Cortex of kidney (tissue), 1 donor: ENCODE data around the gene SLC10A6.

ENCODE experiments used
- DNase-seq: peaks from one replicate; lab custom pipeline; 2025; lab: John Stamatoyannopoulos, UW

The SLC10A6 gene

DNA sequence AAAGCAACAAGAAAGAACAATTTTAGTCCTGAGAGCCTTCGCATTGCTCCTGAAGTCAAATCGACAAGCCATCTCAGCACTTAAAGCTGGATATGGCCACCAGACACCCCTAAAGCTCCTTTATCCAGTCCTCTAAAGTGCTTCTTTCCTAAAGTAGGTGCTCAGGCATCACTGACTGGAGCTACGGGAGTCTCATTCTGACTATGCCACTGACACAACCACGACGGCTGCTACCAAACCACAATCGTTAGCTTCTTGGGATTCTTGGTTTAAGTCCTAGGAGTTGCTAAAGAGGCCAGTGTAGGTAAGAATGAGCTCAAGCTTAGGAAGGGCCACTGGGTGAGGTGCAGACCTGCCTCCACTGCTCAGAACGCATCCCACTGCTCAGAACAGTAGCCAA lies 1.0 kb downstream of the SLC10A6 start:
- DNase-seq: no peak

GRCh38 chr4:86847571-86847970 lies 1.6 kb downstream of the SLC10A6 start:
- no peak for DNase-seq

DNA sequence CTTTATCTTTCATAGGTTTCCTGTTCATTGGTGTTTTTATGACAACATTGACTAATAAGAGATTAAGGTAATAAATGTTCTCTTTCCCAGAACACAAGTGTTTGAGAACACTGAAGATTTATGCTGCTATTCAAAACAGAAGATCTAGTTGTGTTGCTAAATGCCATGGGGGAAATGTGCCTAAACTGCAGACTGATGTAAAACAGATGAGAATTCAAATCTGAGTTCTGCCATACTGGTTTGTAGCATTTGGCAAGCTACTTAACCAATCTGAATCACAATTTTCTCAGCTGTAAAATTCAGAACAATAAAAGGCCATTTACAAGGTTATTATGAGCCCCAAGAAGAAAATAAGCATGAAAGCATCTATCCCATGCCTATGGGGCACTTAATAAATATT lies 2.3 kb downstream of the SLC10A6 start:
- no peak for DNase-seq

DNA sequence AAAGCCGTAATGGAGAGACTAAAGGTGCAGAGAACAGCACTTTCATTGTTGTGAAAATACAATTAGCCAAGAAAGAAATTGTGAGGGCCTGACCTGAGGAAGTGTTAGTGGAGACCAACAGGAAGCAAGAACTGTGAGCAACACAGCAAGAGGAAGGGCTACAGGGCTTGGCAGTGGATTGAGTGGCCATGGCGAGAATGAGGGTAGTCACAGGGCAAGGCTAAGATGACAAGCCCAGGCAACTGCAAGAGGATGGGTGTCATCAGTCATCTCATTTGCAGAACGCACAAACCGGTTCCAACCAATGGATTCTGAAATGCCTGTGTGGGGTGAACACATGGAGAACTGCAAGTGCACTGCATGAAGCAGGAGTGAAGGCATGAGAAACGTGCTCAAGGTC lies 3.6 kb downstream of the SLC10A6 start:
- DNase-seq: no peak

GRCh38 chr4:86841309-86841708 lies 7.9 kb downstream of the SLC10A6 start:
- DNase-seq: no peak

DNA sequence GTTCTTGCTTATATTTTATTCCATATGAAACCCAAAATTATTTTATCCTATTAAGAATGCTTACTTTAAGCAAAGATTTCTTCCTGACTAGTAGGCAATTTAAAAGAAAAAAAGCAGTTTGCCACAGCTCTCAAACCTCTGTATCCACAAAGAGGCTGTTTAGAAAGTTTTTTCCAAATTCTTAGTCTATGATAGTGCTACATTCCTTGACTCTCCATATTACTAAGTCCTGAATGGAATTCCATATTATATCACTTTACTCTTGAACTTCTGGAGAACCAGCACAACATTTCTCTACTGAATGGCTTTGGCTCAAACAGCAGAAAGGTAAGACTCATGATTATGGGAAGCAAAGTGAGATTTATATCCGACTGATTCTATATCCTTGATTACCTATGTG lies 8.3 kb downstream of the SLC10A6 start:
- DNase-seq: no peak

- no peak for DNase-seq
Measured at GRCh38 chr4:86837691-86838503, 11.3 kb downstream of the SLC10A6 start.

- DNase-seq: no peak
Measured at GRCh38 chr4:86835677-86836076, 13.5 kb downstream of the SLC10A6 start.

DNA sequence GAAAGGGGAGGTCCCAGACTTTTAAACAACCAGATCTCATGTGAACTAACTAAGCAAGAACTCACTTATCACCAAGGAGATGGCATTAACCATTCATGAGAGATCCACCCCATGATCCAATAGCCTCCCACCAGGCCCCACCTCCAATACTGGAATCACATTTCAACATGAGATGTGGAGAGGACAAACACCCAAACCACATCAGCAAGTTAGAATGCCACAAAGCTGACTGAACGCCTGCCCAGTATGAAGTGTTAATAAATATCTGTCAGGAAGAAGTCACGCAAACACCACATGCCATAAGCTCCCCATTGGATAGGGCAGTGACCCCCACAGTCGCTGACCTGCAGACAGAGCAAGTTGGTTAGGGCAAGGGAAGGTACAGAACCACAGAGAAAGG lies 14.3 kb downstream of the SLC10A6 start:
- DNase-seq: no peak

- DNase-seq: no peak
Measured at GRCh38 chr4:86833615-86834014, 15.6 kb downstream of the SLC10A6 start.

DNA sequence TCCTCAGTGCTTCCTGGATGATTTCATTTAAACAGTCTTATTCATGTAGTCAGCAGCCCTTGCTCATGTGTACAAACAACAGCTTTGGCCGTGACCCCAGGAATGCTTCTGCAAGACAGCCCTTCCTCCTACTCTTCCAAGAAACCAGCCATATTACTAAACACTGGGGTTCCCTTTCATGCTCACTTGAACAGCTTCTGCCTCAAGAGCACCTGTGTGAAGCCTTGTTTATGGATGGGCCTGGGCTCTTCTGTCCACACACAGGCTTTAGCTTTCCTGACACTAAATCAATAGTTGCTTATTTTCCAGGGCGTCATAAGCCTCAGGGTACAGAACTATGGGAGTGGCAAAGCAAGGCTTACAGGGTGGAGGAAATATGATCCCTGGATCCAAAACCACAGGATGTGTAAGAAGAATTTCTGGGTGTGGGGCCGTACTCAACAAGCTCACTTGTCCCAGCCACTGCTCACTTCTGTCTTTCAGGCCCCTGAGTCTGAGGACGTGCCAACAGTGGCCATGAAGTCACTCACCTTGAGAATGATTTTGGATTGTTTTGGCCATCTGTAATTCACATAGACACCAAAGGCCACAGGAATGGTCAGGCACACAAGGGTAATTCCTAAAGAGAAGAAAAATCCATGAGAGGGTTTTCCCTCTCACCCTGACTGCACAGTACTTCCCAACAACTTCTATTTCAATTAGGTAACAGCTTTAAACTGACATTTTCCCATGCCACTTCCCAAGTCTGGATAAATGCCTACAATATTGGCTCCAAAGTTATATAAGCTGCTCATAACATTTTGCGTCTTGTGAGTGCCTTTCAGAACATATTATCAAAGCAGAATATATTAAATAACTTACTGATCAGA lies 17.7 kb downstream of the SLC10A6 start:
- no peak for DNase-seq

GRCh38 chr4:86825511-86825910 lies 23.7 kb downstream of the SLC10A6 start:
- no peak for DNase-seq

DNA sequence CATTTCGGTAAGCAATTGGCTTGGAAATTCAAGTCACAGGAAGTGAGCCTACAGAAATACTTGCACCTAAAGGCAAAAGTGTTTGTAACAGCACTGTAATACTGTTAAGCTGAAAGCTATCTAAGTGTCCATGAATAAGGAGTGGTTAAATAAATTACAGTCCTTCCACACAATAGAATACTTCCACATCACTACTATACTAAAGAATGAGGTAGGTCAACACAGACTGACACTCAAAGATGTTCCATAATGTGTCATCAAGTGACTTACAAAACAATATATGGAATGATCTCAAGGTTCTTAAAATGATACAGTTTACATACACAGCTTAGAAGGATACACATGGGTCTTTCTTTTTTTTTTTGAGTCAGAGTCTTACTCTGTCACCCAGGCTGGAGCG lies 27.0 kb downstream of the SLC10A6 start:
- no peak for DNase-seq

GRCh38 chr4:86821151-86821550 lies 28.0 kb downstream of the SLC10A6 start:
- DNase-seq: no peak

- no peak for DNase-seq
Measured at GRCh38 chr4:86819561-86819960, 29.6 kb downstream of the SLC10A6 start.

DNA sequence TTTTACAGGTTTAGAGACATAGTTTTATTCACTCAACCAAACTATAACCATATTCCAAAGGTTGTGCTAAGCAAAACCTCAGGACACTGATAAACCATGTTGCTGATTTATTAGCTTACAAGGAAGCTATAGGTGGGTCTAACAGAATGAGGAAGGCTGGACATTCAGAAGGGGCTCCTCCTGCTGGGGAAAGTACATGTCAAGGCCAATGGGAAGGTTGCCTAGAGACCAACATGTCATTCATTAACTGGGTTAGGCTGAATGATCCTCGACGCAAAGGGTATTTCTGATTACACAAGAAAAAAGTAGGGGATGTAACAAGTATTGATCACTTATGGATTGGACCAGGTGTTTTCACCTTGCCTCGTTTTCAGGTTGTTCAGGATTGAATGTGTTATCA lies 30.3 kb downstream of the SLC10A6 start:
- DNase-seq: no peak

DNA sequence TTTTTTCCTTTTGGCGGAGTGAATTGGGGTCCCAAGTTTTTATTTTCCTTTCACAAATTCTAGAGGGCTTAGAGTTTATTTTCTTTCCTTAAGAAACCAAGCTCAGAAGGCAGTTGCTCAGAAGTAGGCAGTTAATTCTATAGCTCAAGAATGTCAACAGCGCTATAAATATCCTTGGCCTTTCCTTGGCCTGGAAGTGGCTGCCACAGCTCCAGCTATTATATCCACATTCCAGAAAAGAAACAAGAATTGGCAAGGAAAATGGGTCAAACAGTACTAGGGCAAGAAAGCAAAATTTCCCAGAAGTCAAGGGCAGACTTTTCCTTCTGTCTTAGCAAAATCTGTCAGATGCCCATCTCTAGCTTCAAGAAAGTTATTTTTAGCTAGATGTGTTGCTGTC lies 31.0 kb downstream of the SLC10A6 start:
- no peak for DNase-seq

- no peak for DNase-seq
Measured at GRCh38 chr4:86816501-86817273, 32.5 kb downstream of the SLC10A6 start.

- no peak for DNase-seq
Measured at GRCh38 chr4:86815653-86816052, 33.5 kb downstream of the SLC10A6 start.

GRCh38 chr4:86810847-86811246 lies 38.3 kb downstream of the SLC10A6 start:
- DNase-seq: no peak

GRCh38 chr4:86809809-86810208 lies 39.4 kb downstream of the SLC10A6 start:
- DNase-seq: no peak

GRCh38 chr4:86791126-86791525 lies 58.1 kb downstream of the SLC10A6 start:
- no peak for DNase-seq
